GM18526 (cell line): ENCODE data around the gene EIF2B5.

Source experiments
- POLR2A ChIP-seq: IDR thresholded peaks from 3 replicates; pipeline ENCODE4 v1.6.1; 2011; ENCODE audit not compliant: insufficient read length; ENCODE audit errors: extremely low read depth

EIF2B5 gene

GRCh38 chr3:184180165-184180564 is 45.0 kb downstream of the EIF2B5 start:
- no peak for TF ChIP-seq POLR2A

DNA sequence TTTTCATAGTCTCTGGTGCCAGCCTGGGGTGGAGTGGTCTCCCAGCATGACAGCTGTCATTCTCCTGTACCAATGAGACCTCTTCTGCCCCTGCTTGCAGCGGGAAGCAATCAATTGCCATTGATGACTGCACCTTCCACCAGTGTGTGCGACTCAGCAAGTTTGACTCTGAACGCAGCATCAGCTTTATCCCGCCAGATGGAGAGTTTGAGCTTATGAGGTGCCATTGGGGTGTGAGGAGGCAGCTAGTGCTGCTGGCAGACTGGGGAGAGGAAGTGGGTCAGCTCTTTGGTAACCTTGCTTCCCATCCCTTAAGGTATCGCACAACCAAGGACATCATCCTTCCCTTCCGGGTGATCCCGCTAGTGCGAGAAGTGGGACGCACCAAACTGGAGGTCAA is 46.4 kb downstream of the EIF2B5 start:
- TF ChIP-seq POLR2A: no peak

- no peak for TF ChIP-seq POLR2A
Observed at GRCh38 chr3:184183679-184184078, 48.5 kb downstream of the EIF2B5 start.

- TF ChIP-seq POLR2A: no peak
Observed at GRCh38 chr3:184184546-184185230, 49.5 kb downstream of the EIF2B5 start.

DNA sequence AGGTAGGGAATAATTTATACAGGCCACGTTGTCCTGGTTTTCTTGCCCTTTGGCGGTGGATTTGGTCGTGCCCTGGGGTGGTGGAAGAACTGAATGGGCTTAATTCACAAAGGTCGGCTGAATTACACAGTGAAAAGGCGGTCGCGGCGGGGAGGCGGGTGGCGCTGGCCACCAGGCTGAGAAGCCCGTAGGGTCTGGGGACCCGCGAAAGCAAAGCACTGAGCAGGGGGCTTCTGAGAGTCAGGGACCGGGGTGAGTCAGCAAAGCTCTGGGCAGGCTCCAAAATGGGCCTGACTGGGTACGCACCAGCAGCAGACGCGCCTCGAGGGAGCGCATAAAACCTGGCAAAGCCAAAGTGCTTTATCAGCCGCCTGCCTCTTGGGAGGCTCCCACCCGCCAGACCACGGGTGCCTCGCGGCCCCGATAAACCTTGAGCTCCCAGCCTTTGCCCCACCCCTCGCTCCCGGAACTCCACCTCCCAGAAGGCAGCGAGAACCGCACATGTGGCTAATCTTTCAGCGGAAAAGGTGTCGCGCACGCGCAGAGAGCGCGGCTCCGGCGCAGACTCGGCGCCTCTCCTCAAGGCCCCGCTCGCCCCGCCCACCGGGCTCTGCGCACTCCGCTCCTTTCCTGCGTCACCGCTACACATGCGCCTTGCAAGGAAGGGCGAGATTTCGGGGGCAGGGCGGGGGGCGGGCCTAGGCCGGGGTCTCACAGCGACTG is 50.5 kb downstream of the EIF2B5 start:
- peak; percentile 72 for TF ChIP-seq POLR2A

DNA sequence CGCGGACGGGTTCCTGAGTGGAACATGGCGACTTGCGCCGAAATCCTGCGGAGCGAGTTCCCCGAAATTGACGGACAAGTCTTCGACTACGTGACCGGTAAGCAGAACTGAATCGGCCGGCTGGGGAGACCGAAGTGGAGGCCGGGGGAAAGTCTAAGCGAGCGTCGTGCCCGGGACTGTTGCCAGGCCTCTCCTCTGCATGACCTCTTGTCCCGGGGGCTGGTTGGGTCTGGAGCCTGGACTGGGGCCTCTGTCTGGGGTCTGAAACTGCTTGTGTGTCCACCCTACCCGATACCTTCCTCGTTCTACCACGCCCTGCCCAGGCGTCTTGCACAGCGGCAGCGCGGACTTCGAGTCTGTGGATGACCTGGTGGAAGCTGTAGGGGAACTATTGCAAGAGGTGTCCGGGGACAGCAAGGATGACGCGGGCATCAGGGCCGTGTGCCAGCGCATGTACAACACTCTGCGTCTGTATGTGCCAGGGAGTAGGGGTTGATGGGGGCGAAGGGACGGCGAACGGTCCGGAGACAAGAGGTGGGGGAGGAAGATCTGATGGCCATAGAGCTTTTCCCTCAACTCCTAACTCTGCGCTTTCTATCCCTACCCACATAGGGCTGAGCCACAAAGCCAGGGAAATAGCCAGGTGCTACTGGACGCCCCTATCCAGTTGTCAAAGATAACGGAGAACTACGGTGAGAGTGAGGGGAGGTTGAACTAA is 51.2 kb downstream of the EIF2B5 start, which contains the start of gene ABCF3:
Gene ABCF3, plus strand, starts transcription at position 16 of the 718 bp plus-strand sequence. Its CDS starts 9 bp downstream, at position 25.
- TF ChIP-seq POLR2A: peak; percentile 45

- TF ChIP-seq POLR2A: no peak
Observed at GRCh38 chr3:184186902-184187207, 51.7 kb downstream of the EIF2B5 start.

DNA sequence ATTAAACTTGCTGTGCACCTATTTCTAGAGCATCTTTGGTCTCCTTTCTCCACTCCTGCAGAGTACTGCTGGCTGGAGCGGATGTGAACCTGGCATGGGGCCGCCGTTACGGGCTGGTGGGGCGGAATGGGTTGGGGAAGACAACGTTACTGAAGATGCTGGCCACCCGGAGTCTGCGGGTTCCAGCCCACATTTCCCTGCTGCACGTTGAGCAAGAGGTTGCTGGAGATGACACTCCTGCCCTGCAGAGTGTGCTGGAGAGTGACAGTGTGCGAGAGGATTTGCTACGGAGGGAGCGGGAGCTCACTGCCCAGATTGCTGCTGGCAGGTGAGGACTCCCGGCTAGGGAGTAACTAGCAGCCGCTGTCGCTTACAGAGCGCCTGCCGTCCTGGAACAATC is 52.9 kb downstream of the EIF2B5 start:
- no peak for TF ChIP-seq POLR2A

DNA sequence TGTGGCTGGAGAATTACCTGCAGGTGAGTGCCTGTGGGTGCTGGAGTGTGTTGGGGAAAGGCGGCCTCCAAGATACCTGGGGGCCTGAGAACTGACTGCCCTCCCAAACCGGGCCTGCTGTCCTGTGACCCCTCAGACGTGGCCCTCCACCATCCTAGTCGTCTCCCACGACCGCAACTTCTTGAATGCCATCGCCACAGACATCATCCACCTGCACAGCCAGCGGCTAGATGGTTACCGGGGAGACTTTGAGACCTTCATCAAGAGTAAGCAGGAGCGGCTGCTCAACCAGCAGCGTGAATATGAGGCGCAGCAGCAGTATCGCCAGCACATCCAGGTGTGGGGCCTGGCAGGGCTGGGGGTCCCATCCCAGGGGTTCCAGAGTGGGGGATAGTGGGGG is 54.3 kb downstream of the EIF2B5 start:
- TF ChIP-seq POLR2A: no peak

GRCh38 chr3:184192889-184193288 is 57.7 kb downstream of the EIF2B5 start:
- TF ChIP-seq POLR2A: no peak

- no peak for TF ChIP-seq POLR2A
Observed at GRCh38 chr3:184193991-184194539, 58.9 kb downstream of the EIF2B5 start.
